Breast epithelium (tissue), 4 donors: Measurements from ENCODE around the gene CLRN1. TPM values are rescaled to one million over a fixed set of nuclear protein-coding genes. Genes with fewer than 3 reads are reported as not detected.
A peak's percentile ranks its signal among the peaks of the same experiment; 100 is the strongest.

ENCODE experiments used
- DNase-seq, 2 donors: peaks; one replicate each; pipeline ENCODE4 v3.0.0-alpha.2; 2019; ENCODE audit warnings: low spot score in 2 of 2
- H3K27ac ChIP-seq, 2 donors: fragments of 200-600 bp; sonication (generic) in 1 of 2; one replicate each; pipeline ENCODE4 v1.5.1; 2016 to 2019; ENCODE audit warnings: mild to moderate bottlenecking in 1 of 2
- H3K27me3 ChIP-seq, 2 donors: fragments of 200-600 bp; sonication (generic) in 1 of 2; one replicate each; pipeline versions ENCODE4 v1.5.1 to v1.6.0; 2017 to 2019; ENCODE audit warnings: control low read depth in 1 of 2, mild to moderate bottlenecking in 1 of 2
- H3K36me3 ChIP-seq: fragments of 200-600 bp; one replicate; pipeline ENCODE4 v1.5.1; 2019
- H3K4me1 ChIP-seq, 2 donors: fragments of 200-600 bp; sonication (generic); one replicate each; pipeline ENCODE4 v1.5.1; 2016 to 2019; ENCODE audit warnings: control low read depth in 1 of 2
- H3K4me3 ChIP-seq, 3 donors: fragments of 200-600 bp; sonication (generic); 1 replicate in 2 of 3; 2 replicates in 1 of 3; pipeline ENCODE4 v1.5.1; 2016 to 2019; ENCODE audit warnings: mild to moderate bottlenecking in 3 of 3, moderate library complexity in 2 of 3
- H3K9me3 ChIP-seq, 2 donors: fragments of 200-600 bp; sonication (generic) in 1 of 2; one replicate each; pipeline ENCODE4 v1.5.1; 2016 to 2019; ENCODE audit warnings: control low read depth in 1 of 2
- POLR2A ChIP-seq: fragments of 450-650 bp; IDR thresholded peaks from one replicate; pipeline ENCODE4 v1.6.1; 2016; ENCODE audit warnings: antibody characterized with exemption, mild to moderate bottlenecking, moderate library complexity
- POLR2AphosphoS5 ChIP-seq, 3 donors: sonication (generic); formaldehyde crosslinking; IDR thresholded peaks; one replicate each; pipeline ENCODE4 v1.6.1; 2017; ENCODE audit warnings: antibody characterized with exemption in 3 of 3
- intact Hi-C: fragments of 100-400 bp; cut with DNase I; formaldehyde crosslinking; loops from one replicate; pipeline ENCODE4 v1.15.1; 2023; ENCODE audit warnings: low total_unique reads
- total RNA-seq, 3 donors: library from RNA; depleted of rRNA; stranded (reverse); fragments of >200 nt; gene quantifications; one replicate each; pipeline ENCODE4 v1.1.0, GENCODE V29; 2016
- TF ChIP-seq, protein P1 (sequence below), 3 donors: fragments of 450-650 bp; IDR thresholded peaks; one replicate each; pipeline ENCODE4 v1.5.1; 2016 to 2017; ENCODE audit warnings: antibody characterized with exemption in 3 of 3, mild to moderate bottlenecking in 3 of 3, moderate library complexity in 3 of 3

CLRN1 gene
- total RNA-seq, 3 donors from 2014 or later: not detected

DNA sequence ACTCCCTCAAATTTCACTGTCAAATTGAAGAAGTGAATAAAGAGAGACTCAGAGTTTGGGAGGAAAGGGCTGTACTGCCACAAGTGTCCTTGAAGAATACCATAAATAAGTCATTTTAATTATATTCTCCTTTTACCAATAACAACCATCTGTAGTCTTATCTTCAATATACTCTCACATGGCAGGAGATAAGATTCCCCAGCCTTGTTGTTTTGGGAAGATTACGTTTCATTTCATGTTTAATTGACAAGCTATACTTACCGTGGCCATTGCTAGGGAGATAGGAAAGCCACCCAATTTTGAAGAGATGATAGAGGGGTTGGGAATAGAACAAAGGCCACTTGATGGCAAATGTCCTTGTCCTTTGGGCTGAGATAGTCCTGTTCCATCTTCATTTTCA lies 69.5 kb downstream of the CLRN1 start:
- intact Hi-C loops: no loop called here
- no peaks in the 10 kb centered on the region for H3K4me1 ChIP-seq
- no peak overlapping the region for H3K4me3 ChIP-seq
- no peak for TF ChIP-seq POLR2AphosphoS5 (IDR thresholded peaks at IDR 0.05)
- TF ChIP-seq, protein P1, sequence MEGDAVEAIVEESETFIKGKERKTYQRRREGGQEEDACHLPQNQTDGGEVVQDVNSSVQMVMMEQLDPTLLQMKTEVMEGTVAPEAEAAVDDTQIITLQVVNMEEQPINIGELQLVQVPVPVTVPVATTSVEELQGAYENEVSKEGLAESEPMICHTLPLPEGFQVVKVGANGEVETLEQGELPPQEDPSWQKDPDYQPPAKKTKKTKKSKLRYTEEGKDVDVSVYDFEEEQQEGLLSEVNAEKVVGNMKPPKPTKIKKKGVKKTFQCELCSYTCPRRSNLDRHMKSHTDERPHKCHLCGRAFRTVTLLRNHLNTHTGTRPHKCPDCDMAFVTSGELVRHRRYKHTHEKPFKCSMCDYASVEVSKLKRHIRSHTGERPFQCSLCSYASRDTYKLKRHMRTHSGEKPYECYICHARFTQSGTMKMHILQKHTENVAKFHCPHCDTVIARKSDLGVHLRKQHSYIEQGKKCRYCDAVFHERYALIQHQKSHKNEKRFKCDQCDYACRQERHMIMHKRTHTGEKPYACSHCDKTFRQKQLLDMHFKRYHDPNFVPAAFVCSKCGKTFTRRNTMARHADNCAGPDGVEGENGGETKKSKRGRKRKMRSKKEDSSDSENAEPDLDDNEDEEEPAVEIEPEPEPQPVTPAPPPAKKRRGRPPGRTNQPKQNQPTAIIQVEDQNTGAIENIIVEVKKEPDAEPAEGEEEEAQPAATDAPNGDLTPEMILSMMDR (IDR thresholded peaks at IDR 0.05): no peak
- no peaks in the 10 kb centered on the region for H3K27me3 ChIP-seq
- H3K27ac ChIP-seq: no peak overlapping the region
- DNase-seq: no peak
- H3K9me3 ChIP-seq: no peaks in the 10 kb centered on the region
- H3K36me3 ChIP-seq: no peaks in the 10 kb centered on the region

DNA sequence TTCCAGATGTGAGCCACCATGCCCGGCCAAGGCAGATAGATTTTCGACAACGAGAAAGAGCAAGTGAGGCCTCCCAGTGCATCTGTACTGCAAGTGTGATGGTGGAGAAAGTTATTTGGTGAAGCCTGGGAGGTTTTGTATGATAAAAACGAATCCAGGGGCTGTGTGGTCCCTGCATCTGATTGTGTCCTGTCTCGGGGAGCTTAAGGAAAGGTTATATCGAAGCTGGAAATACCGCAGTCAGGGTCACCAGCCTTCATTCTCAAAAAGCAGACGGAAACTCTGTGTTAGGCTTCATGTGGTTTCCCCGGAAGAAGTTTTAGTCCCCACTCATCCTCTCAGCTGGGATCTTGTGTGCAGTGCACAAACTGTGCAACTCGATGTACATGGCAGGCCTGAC lies 70.7 kb downstream of the CLRN1 start:
- Histone ChIP-seq H3K36me3 (no peaks in the 10 kb centered on the region), H3K27me3 (no peaks in the 10 kb centered on the region), H3K4me3 (no peak overlapping the region), H3K9me3 (no peaks in the 10 kb centered on the region), H3K27ac (no peak overlapping the region), H3K4me1 (no peaks in the 10 kb centered on the region)
- intact Hi-C loops: no loop called here
- no peak for DNase-seq
- TF ChIP-seq, protein P1 (IDR thresholded peaks at IDR 0.05): no peak
- TF ChIP-seq POLR2AphosphoS5 (IDR thresholded peaks at IDR 0.05): no peak
- no peak for TF ChIP-seq POLR2A

DNA sequence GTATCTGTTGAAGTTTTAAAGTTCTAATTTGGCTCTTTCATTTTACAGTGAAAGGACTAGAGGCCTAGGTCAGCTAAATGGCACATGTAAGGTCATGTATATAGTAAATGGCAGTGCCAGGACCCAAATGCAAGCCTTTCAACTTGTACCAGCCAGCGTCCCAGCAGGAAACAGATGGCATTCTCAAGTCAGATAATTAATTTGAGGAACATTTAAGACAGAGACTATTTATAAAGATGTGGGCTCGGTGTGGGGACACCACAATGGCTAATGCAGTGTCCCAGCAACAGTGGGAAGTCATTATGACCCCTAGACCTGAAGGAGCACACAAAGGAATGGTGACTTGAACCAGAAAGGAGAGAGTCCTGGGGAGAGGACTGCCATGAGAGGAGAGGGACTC lies 73.4 kb downstream of the CLRN1 start:
- H3K4me3 ChIP-seq: no peak overlapping the region
- intact Hi-C loops: no loop called here
- H3K27ac ChIP-seq: peak overlapping the region in 1 of 2 donors; percentile 1
- no peaks in the 10 kb centered on the region for H3K4me1 ChIP-seq
- TF ChIP-seq POLR2AphosphoS5 (IDR thresholded peaks at IDR 0.05): no peak
- TF ChIP-seq, protein P1 (IDR thresholded peaks at IDR 0.05): no peak
- TF ChIP-seq POLR2A: no peak
- no peaks in the 10 kb centered on the region for H3K27me3 ChIP-seq
- no peaks in the 10 kb centered on the region for H3K9me3 ChIP-seq
- H3K36me3 ChIP-seq: no peaks in the 10 kb centered on the region
- no peak for DNase-seq

DNA sequence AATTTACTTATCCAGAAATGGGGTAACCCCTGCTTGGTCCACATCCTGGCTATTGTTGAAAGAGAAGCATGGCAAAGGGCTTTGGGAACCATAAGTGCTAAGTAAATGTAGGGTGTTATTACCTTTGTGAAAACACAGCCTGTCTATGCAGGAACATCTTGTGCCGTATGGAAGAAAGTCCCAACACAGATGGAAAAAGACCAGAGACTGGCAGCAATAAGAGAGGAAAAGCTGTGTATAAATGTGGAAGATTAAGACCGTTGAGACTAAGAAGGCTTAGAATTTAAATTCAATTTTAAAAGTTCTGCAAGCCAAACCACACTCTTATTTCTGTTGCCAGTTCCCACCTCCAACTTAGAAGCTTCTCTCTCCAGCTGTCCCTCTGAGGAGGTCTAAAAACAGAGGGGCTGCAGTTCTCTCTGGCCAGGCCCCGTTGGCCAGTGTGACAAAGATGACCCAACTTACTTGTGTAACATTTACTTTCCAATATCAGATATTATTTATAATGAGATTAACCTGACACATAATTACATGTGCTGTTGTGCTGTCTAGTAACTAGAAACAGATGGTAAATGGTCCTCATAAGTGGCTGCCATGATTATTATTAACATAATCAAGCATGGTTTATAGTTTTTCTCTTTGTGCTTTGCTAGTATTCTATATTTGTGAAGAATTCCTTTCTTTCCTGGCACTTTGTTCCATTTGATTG lies 74.3 kb downstream of the CLRN1 start:
- Histone ChIP-seq H3K27ac (no peak overlapping the region), H3K4me3 (no peak overlapping the region), H3K27me3 (no peaks in the 10 kb centered on the region), H3K9me3 (no peaks in the 10 kb centered on the region), H3K4me1 (no peaks in the 10 kb centered on the region), H3K36me3 (no peaks in the 10 kb centered on the region)
- intact Hi-C loops: no loop called here
- no peak for TF ChIP-seq POLR2A
- no peak for TF ChIP-seq POLR2AphosphoS5 (IDR thresholded peaks at IDR 0.05)
- TF ChIP-seq, protein P1 (IDR thresholded peaks at IDR 0.05): no peak
- no peak for DNase-seq

DNA sequence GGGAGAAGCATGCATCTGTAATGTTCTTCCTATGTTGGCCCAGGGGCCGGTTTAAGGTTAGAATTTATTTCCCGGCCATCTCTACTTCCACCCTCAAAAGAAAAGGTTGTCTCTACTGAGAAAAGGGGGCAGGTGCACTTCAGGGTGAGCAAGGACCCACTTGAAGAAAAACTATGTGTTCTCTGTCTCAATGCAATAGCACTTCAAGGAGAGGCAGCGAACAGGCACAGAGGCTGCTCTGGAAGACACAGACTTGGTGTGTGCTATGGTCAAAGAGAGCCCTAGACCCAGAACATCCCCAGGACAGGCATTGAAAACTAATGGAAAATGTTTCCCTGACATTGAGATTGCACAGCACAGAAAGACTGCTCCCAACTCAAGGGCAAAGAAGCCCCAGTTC lies 74.9 kb downstream of the CLRN1 start:
- intact Hi-C loops: no loop called here
- TF ChIP-seq POLR2AphosphoS5 (IDR thresholded peaks at IDR 0.05) (no peak), POLR2A (no peak)
- TF ChIP-seq, protein P1 (IDR thresholded peaks at IDR 0.05): no peak
- H3K4me3 ChIP-seq: no peak overlapping the region
- no peak overlapping the region for H3K27ac ChIP-seq
- DNase-seq: no peak
- no peaks in the 10 kb centered on the region for H3K27me3 ChIP-seq
- no peaks in the 10 kb centered on the region for H3K36me3 ChIP-seq
- H3K4me1 ChIP-seq: no peaks in the 10 kb centered on the region
- H3K9me3 ChIP-seq: no peaks in the 10 kb centered on the region
